Measurements from ENCODE around the gene TTC36. TPM values are rescaled to one million over a fixed set of nuclear protein-coding genes. Genes with fewer than 3 reads are reported as not detected.
A peak's percentile ranks its signal among the peaks of the same experiment; 100 is the strongest.

The TTC36 gene
- total RNA-seq, 1 experiment from 2014 or later, result 2.7 TPM

- H3K9ac ChIP-seq (ENCODE audit: low read length), result no peak overlapping the region
- no peak for ATAC-seq
- no peaks in the 10 kb centered on the region for H3K79me2 ChIP-seq (ENCODE audit: low read length)
- DNase-seq, result peak; percentile 11
- H2AFZ ChIP-seq (ENCODE audit: low read length), result no peak overlapping the region
- no peak overlapping the region for H3K27ac ChIP-seq (ENCODE audit: low read length)
- H3K9me2 ChIP-seq (replicated peaks; ENCODE audit: low read length), result no peaks in the 10 kb centered on the region
- ChIA-PET CTCF (no interaction called here), POLR2A (ENCODE audit: unreplicated experiment) (no interaction called here)
- H4K20me1 ChIP-seq (ENCODE audit: low read length), result no peaks in the 10 kb centered on the region
- H3K4me2 ChIP-seq (ENCODE audit: low read length), result peak overlapping the region; percentile 44
- H3K4me1 ChIP-seq (ENCODE audit: insufficient read depth, low read length), result peaks cover 6% of the 10 kb centered on the region; the same call in 1 of the 2 replicates
- H3K27me3 ChIP-seq (ENCODE audit: low read length), result no peaks in the 10 kb centered on the region
- intact Hi-C loops (cut with micrococcal nuclease), result loop anchor here (10.0 kb wide), 1 partner anchor 160 kb away; the partner anchor contains the start of gene ATP5MG
- no peaks in the 10 kb centered on the region for H3F3A ChIP-seq (ENCODE audit: low read length, unreplicated experiment)
- TF ChIP-seq EZH2phosphoT487 (IDR thresholded peaks at IDR 0.05; ENCODE audit: borderline replicate concordance, low read length) (no peak), CTCF (conservative IDR thresholded peaks at IDR 0.05; ENCODE audit: low read depth, low read length) (no peak), EZH2 (IDR thresholded peaks at IDR 0.05; ENCODE audit: low read length, unreplicated experiment) (no peak)
- no peaks in the 10 kb centered on the region for H3K36me3 ChIP-seq (ENCODE audit: low read depth, low read length)
- H3K9me3 ChIP-seq (ENCODE audit: low read length), result no peaks in the 10 kb centered on the region
- no TSS peak for BruUV-seq (replicated peaks)
- peak overlapping the region; percentile 41; the same call in 1 of the 2 replicates for H3K4me3 ChIP-seq (ENCODE audit: low read length)
Observed at GRCh38 chr11:118565051-118565450, 37.8 kb downstream of the TTC36 start.

GRCh38 chr11:118569670-118570069 is 42.4 kb downstream of the TTC36 start:
- ChIA-PET POLR2A (ENCODE audit: unreplicated experiment) (no interaction called here), CTCF (interaction anchor here (0.6 kb wide), 1 partner anchor 134 kb away, joined by 3 read pairs; the partner anchor contains the start of gene KMT2A)
- intact Hi-C loops (cut with micrococcal nuclease), result loop anchor here (10.0 kb wide), 1 partner anchor 165 kb away; the partner anchor contains the start of gene ATP5MG

More at GRCh38 chr11:118569670-118570069, 42.4 kb downstream of the TTC36 start:
- no peak for TF ChIP-seq EZH2 (IDR thresholded peaks at IDR 0.05; ENCODE audit: low read length, unreplicated experiment)
- TF ChIP-seq CTCF (conservative IDR thresholded peaks at IDR 0.05; ENCODE audit: low read depth, low read length), result no peak
- no peak for TF ChIP-seq EZH2phosphoT487 (IDR thresholded peaks at IDR 0.05; ENCODE audit: borderline replicate concordance, low read length)
- Histone ChIP-seq H3K27me3 (ENCODE audit: low read length) (no peaks in the 10 kb centered on the region), H3K79me2 (ENCODE audit: low read length) (peaks cover 28% of the 10 kb centered on the region), H3K4me1 (ENCODE audit: insufficient read depth, low read length) (peaks cover 24% of the 10 kb centered on the region), H3K4me3 (ENCODE audit: low read length) (no peak overlapping the region), H2AFZ (ENCODE audit: low read length) (no peak overlapping the region), H3K9ac (ENCODE audit: low read length) (no peak overlapping the region), H3K9me2 (replicated peaks; ENCODE audit: low read length) (no peaks in the 10 kb centered on the region), H3K4me2 (ENCODE audit: low read length) (no peak overlapping the region), H3K27ac (ENCODE audit: low read length) (no peak overlapping the region), H4K20me1 (ENCODE audit: low read length) (peaks cover 15% of the 10 kb centered on the region), H3K36me3 (ENCODE audit: low read depth, low read length) (no peaks in the 10 kb centered on the region), H3F3A (ENCODE audit: low read length, unreplicated experiment) (no peaks in the 10 kb centered on the region), H3K9me3 (ENCODE audit: low read length) (no peaks in the 10 kb centered on the region)
- BruUV-seq (replicated peaks), result no TSS peak
- DNase-seq, result no peak
- ATAC-seq, result no peak
